Urothelium cell line (cell line): ENCODE data around the gene KCTD3.

Experiments used
- DNase-seq: peaks from one replicate; pipeline ENCODE4 v3.0.0; 2011; ENCODE audit warnings: low spot score, mixed read lengths
- FAIRE-seq: peaks from 2 replicates; lab custom pipeline; 2011; peaks lifted over from hg19 to GRCh38; lab: Jason Lieb, UNC

Gene KCTD3

GRCh38 chr1:215650446-215651149 lies 83.5 kb downstream of the KCTD3 start:
- no peak for FAIRE-seq
- DNase-seq: no peak

- DNase-seq (no peak), FAIRE-seq (no peak)
Observed at GRCh38 chr1:215651867-215652266, 84.8 kb downstream of the KCTD3 start.

GRCh38 chr1:215652371-215652770 lies 85.3 kb downstream of the KCTD3 start:
- FAIRE-seq (no peak), DNase-seq (no peak)

GRCh38 chr1:215657047-215657446 lies 89.9 kb downstream of the KCTD3 start:
- no peak for FAIRE-seq
- DNase-seq: no peak

- FAIRE-seq: no peak
- DNase-seq: no peak
Observed at GRCh38 chr1:215660259-215660658, 93.2 kb downstream of the KCTD3 start.

- FAIRE-seq: no peak
- DNase-seq: no peak
Observed at GRCh38 chr1:215661033-215661432, 93.9 kb downstream of the KCTD3 start.

GRCh38 chr1:215665215-215665614 lies 98.1 kb downstream of the KCTD3 start:
- peak; percentile 21 for DNase-seq

GRCh38 chr1:215667761-215668160 lies 100.7 kb downstream of the KCTD3 start:
- DNase-seq: no peak
- FAIRE-seq: no peak

More at GRCh38 chr1:215665215-215665614, 98.1 kb downstream of the KCTD3 start:
- no peak for FAIRE-seq

- DNase-seq (no peak), FAIRE-seq (no peak)
Observed at GRCh38 chr1:215669806-215670491, 102.8 kb downstream of the KCTD3 start.
